Right renal pelvis (tissue), 4 donors: ENCODE measurements around the gene SLCO2B1. TPM values are rescaled to one million over a fixed set of nuclear protein-coding genes. Genes with fewer than 3 reads are reported as not detected.

Source experiments
- DNase-seq, 4 donors: peaks; one replicate each; pipeline ENCODE4 v3.0.0-alpha.2; 2013; ENCODE audit warnings: low read depth in 4 of 4, low spot score in 3 of 4, missing footprints in 1 of 4
- polyA plus RNA-seq, 4 donors: library from polyadenylated mRNA; unstranded; fragments of 120-200 nt; gene quantifications; one replicate each; pipeline ENCODE4 v1.2.1, GENCODE V29; 2013; ENCODE audit not compliant: insufficient read length in 4 of 4

SLCO2B1 gene
- polyA plus RNA-seq, 4 donors: 6.6 to 11.1 (median 9.4) TPM

DNA sequence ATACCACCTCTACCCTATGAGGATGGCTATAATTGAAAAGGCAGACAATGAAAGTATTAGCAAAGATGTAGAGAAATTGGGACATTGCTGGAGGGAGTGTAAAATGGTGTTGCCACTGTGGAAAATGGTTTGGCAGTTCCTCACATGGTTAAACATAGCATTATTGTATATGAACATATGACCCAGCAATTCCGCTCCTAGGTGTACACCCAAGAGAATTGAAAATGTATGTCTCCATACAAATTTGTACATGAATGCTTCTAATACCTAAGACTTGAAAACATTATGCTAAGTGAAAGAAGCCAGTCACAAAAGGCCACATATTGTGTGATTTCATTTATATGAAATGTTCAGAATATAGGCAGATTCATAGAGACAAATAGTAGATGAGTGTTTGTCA lies 10.0 kb downstream of the SLCO2B1 start:
- DNase-seq: no peak

DNA sequence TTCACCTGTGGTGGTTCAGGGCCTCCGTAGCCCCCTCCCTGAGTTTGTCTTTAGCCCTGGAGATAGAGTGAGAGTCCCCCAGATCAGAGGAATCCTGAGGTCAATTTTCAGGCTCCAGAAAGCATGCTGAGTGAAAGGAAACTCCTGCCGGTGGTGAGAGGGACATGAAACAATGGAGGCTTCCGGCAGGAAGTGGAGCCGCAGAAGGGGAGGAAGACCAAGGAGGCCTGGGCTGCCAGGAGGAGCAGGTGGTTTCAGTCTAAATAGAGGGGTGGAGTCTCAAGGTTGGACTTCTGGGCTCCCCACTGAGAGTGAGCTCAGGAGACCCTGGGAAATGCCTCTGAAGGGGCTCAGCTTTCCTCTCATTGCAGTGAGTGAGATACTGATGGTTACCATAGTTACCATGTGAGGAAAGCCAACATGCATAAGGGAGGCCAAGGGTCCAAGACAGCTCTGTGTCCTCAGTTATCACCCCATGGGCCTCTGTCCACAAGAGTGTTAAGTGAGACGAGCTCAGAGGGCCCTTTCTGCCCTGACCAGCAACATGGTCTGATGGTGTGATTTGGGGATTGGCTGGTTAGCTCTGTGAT lies 10.7 kb downstream of the SLCO2B1 start:
- no peak for DNase-seq

DNA sequence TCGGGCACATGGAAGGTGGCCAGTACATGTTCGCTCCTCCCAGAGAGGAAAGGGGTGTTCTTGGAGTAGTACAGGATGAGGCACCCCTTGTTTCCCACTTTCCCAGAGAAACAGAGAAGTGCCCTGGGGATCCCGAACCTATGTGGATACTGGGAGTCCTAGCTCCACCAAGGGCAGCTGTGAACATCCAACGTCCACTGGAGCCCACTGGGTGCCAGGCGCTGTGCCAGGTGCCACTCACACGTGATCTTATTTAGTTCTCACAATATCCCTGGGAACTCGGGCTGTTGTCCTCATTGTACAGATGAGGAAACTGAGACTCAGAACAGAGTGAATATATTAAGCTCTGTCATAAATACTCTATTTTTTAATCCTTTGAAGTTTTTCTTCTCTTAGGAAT lies 12.0 kb downstream of the SLCO2B1 start:
- DNase-seq: no peak

DNA sequence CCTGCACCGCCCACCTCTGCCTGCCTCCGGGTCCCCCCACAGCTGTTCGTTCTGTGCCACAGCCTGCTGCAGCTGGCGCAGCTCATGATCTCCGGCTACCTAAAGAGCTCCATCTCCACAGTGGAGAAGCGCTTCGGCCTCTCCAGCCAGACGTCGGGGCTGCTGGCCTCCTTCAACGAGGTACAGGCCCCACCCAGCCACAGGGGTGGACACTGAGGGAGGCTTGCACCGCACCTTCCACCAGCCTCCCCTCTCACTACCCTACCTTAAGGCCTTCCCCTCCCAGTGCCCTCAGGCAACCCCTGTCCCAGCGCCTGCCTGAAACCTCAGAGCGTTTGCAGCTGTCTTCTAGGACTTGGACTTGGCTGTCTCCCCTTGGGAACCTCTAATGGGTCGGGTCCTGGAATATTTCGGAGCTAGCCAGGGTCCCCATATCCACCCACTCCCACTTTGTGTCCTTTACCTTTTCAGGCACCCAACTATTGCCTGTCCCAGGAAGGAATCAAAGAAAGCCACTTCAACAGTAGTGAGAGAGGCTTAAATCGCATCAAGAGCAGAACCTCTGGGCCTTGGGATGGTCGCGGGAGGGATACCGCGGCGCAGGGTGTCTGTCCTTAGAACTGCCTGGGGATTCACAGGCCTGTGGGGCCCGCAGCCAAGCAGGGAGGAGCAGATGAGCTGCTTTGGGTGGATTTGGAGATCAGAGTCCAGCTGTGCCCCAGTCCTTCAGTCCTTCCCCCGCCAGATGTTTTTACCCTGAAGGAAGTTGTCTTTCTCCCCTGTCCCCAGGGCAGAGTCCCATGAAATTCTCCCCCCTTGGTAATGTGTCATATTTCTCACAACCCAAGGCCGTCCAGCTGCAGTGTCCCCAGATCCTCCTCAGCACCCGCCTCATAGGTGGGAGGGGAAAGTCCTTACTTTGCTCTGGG lies 13.3 kb downstream of the SLCO2B1 start:
- DNase-seq: no peak

DNA sequence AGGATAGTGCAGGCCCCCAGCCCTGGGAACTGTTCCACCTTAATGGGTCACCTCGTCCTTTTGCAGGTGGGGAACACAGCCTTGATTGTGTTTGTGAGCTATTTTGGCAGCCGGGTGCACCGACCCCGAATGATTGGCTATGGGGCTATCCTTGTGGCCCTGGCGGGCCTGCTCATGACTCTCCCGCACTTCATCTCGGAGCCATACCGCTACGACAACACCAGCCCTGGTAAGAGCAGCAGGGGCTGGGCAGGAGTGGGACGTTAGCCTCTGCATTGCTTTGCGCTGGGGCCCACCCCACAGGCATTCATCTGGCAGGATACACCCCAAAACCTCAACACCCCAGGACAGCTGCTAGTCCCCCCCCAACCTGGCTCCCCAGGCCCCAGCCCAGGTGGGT lies 14.8 kb downstream of the SLCO2B1 start:
- DNase-seq: no peak

DNA sequence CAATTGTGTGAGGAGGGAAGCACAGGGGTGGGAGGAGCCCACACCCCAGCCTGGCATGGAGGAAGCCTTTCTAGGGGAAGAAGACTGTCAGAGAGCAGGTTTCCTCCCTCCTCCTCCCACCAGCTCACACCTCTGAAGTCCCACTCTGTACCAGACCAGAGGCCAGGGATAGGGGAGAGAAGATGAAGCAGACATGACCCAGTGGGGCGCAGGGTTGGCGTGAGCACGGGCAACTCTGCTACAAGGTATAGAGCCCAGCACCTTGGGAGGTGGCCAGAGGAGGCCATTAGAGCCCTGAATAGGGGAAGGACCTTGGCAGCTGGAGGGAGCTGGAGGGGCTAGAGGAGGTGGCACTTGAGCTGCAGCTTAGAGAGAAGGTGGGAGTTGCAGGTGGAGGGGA lies 15.9 kb downstream of the SLCO2B1 start:
- no peak for DNase-seq

DNA sequence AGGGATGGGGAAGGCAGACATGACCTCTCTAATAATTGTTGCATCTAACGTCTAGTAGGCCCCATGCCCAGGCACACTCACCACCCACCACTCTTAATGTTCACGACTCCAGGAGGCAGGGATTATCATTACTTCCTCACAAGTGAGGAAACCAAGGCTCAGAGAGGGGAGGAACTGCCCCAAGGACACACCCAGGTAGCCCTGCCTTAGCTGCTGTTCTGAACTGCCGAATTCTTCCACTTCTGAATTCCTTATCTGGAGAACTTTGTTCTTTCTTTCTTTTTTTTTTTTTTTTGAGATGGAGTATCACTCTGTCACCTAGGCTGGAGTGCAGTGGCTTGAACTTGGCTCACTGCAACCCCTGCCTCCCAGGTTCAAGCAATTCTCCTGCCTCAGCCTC lies 16.7 kb downstream of the SLCO2B1 start:
- no peak for DNase-seq

DNA sequence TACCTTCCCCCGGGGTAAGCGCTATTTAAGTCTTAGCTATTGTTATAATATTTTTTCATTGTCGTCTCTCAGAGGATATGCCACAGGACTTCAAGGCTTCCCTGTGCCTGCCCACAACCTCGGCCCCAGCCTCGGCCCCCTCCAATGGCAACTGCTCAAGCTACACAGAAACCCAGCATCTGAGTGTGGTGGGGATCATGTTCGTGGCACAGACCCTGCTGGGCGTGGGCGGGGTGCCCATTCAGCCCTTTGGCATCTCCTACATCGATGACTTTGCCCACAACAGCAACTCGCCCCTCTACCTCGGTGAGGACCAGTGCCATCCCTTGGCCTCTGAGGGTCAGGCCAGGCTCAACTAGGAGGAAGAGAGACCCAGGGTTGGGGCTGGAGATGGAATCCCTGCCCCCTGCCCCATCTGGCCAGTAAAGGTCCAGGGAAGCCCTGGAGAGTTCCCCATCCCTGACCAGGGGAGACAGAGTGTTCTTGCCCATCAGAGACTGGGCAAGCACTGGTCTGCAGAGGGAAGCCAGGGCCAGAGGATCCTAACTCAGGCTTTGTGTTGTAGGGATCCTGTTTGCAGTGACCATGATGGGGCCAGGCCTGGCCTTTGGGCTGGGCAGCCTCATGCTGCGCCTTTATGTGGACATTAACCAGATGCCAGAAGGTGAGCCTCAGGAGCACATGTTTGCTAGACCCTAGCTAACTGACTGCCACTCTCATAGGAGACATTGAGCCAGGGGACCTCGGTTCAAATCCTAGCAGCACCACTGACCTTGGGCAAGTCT lies 18.4 kb downstream of the SLCO2B1 start:
- DNase-seq: no peak

DNA sequence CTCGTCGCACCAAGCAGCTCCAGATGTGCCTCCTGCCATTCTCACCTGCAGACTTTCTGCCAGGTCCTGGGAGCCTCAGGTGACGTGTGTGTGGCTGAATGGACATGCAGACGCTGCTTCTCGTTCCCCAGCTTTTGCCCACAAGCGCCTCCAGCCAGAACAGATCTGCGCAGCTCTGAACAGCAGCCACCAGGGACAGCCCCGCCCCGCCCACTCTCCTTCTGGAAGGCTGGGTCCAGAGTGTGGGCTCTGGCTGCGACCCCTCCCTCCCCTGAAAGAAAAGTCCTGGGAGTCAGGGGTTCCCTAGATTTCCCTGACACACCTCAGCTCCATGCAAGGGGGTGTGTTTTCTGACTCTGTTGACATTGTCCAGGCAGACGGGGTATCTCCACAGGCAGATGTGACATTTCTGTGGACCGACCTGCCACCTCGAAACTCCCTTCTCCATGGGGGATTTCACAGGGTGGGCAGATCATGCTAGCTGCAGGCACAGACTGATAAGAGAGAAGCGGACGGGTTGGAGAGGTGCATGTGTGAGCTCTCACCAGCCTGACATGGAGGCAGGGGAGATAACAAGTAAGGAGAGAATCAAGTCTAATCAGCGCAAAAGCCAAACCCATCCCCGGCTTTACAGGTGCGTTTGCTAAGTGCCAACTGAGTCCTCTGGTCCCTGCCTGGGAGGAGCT lies 19.8 kb downstream of the SLCO2B1 start:
- DNase-seq: no peak

DNA sequence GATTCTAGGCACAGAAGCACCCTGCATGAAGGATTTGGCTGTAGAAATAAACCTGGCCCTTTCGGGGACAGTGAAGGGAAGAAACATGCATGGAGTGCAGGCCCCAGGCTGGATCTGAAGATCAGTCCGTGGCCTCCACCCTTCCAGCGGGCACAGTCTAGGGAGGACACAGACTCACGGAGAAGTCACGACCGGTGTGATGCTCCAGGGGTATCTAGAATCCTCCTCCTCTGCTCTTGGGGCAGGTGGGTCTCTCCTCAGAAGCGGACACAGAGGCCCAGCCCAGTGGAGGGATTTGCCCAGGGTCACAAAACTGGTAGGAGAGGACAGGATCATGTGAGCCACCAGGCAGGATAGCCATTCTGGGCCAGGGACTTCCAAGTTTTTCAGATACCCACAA lies 22.4 kb downstream of the SLCO2B1 start:
- DNase-seq: no peak

DNA sequence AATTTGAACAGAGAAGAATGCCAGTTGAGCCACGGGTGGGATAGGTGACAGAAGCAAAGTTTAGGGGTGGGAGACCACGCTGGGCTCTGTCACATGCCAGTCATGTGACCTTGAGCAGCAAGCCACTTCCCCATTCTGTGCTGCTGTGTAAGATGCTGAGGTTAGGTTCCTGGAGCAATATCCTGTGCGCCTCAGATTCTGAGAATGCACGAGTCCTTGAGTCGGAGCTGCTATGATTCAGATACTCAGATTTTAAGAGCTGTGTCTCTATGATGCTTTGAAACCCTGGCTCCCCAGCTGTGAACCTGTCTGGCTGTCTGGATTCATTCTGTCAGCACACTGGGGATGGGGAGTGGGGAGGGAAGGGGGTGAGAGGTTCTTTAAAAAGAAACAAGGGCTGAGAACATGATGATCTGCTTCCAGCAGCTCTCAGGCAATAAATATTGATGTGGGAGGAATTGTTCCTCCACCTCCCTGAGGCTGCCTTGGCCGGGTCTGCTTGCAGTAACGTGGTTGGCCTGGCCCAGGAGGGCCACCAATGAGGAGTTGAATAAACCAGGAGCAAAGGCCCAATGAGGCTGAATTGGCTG lies 24.0 kb downstream of the SLCO2B1 start:
- no peak for DNase-seq

DNA sequence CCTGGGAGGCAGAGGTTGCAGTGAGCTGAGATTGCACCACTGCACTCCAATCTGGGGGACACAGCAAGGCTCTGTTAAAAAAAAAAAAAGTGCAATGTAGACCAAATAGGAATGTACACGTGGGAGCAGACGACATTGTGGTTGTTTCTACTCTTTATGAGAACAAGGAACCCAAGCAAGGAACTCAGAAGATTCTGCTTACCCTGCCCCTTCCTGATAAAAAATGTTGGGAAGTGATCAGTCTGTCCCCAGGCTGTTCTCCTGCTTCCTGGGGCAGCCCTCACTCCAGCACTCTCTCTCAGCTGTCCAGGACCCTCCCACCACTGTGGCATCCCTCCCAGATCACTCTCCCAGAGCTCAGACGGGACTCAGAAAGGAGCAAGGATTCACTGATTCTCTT lies 31.8 kb downstream of the SLCO2B1 start:
- no peak for DNase-seq

DNA sequence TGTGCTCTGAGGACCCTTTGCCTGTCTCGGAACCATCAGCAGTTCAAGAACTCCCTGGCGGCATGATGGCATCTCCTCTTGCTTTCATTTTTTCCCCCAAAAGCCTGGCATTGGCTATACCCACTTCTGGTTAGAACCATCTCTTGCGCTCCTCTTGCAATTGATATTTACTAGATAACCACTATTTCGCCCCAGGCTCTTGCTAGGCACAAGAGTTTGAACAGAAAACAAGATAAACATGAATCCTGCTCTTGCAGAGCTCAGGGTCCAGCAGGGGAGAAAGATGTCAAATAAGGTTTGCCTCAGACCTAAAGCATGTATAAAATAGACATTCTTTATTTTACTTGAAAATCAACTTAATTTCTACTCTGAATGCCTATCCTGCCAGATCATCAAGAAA lies 33.1 kb downstream of the SLCO2B1 start:
- DNase-seq: no peak

DNA sequence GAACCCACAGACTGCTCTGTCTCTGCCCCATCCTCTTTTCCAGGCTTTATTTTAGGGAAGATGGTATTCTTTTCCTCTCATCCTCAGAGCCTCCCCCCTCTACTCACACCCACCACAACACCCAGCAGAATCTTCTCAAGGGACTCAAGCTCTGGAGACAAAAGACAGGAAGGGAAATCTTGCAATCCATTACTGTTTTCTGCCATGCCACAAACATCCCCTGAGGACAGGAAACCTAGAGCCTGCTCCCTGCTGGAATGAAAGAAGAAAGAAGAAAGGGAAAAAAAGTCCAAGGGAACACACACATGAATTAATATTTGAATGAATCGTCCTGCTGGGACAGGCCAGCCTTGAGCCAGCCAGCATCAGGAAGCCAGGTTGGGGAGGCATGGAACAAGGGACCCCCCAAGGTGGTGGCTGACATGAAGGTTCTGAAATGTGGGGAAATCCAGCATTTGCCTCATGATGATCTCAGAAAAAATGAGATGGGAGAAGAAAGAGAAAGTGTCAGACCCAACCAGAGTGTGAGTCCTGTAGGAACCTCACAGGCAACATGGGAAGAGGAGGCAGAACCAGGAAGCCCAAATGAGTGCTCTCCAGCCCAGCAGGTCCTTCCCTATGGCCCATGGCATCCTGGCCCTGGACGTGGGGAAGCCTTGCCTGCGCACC lies 34.0 kb downstream of the SLCO2B1 start:
- DNase-seq: no peak

DNA sequence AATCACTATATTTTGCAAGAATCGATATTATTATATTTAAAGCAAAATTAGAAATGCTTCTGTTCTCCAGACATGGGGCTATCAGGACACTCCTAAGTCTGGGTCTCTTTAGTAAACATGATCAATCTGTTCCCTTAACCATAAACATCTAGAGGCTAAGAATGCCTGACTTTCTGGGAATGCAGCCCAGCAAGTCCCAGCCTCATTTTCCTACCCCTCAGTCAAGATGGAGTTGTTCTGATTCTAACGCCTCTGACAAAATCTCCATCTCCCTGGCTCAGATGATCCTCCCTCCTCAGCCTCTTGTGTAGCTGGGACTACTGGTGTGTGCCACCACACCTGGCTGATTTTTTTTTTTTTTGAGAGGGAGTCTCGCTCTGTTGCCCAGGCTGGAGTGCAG lies 35.0 kb downstream of the SLCO2B1 start:
- no peak for DNase-seq

DNA sequence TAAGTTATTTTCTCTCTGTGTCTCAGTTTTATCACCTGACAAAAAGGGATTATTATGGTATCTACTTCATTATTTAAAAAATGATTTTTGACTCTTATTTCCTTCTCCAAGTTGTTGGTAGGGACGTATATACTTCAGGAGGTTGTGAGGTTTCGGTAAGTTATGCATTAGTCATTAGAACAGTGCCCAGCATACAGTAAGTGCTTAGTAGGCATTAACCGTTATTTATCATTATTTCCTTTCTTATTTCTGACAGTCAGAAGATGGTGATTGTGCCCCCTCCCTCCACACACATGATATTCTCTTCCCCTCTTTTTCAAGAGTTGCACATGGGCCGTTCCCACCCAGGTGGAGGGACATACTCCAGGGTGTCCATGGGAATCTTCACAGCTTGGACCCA lies 36.1 kb downstream of the SLCO2B1 start:
- DNase-seq: no peak

DNA sequence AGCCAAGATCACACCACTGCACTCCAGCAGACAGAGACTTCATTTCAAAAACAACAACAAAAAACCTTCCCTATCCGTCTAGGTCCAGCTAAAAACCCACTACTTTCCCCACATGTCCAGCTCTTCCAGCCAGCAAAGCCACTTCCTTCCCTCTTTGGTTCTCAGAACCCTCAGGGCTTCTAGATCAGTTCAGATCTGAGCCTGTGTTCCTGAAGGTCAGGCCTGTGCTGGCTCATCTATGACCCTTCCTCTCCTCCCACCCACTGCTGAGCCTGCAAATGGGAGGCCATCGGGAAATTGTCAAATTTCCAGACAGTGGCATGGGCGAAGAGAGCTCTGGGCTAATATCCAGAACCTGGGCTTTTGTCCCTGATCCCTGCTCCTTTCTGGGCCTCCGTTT lies 37.8 kb downstream of the SLCO2B1 start:
- no peak for DNase-seq

DNA sequence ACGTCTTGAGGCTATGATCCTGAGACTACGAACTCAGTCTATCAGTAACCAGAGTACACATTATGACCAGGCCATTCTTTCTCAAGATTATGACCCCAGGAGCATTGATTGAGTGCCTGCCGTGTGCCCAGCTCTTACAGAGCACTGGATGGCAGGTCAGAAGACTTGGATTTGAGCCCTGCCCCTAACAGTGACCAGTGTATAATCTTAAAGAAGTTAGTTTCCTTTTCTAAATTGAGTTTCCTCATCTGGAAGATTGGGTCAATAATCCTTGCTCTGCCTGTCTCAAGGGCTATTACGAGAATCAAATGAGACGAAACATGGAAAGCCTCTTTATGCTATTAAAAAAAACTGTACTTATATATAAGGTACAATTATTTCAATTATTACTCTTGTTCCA lies 38.2 kb downstream of the SLCO2B1 start:
- DNase-seq: no peak

DNA sequence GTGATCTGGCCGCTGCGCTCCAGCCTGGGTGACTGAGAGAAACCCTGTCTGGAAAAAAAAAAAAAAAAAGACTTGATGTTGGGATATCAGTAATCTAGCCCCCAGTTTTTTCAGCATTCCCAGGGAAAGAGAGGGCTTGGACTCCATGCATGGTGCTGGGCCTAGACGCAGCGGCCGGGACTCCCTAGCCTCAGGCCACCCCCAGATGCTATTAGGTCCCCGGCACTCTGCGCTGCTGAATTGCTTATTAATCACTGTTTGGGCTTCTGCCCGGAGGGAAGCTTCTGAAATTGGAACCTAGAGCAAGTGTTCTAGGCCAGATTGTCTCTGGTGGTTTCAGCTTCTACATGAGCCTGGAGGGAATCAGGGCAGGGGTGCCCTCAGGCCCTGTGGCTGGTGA lies 39.0 kb downstream of the SLCO2B1 start:
- DNase-seq: no peak
